K562 (cell line): ENCODE results near the gene POLR2L. TPM values are rescaled to one million over a fixed set of nuclear protein-coding genes. Genes with fewer than 3 reads are reported as not detected.

Experiments
- KLF6 ChIP-seq: fragments of 250-450 bp; sonication (Bioruptor Pico); IDR thresholded peaks from 2 replicates; pipeline ENCODE4 v1.4.0; 2020; ENCODE audit warnings: mild to moderate bottlenecking, moderate library complexity, borderline replicate concordance
- MYC ChIP-seq, 2 experiments: fragments of 250-450 bp in 1 of 2; sonication (Bioruptor Pico) in 1 of 2; IDR thresholded peaks; 2 replicates each; pipeline versions ENCODE4 v1.5.1 to v1.6.1; 2012 to 2021; ENCODE audit warnings: low read depth in 2 of 2, borderline replicate concordance in 1 of 2, improper control_type of control experiment in 1 of 2, low read length in 1 of 2, mild to moderate bottlenecking in 1 of 2, moderate library complexity in 1 of 2
- NONO ChIP-seq, 2 experiments: fragments of 200-400 bp in 1 of 2; fragments of 450-650 bp in 1 of 2; formaldehyde crosslinking in 1 of 2; IDR thresholded peaks; 2 replicates each; pipeline ENCODE4 v1.6.1; 2017; ENCODE audit warnings: low read depth in 2 of 2, mild to moderate bottlenecking in 2 of 2, moderate library complexity in 2 of 2, low read length in 1 of 2
- PHB ChIP-seq: fragments of 250-450 bp; sonication (Bioruptor Pico); IDR thresholded peaks from 2 replicates; pipeline ENCODE4 v1.5.0; 2021
- PTBP1 ChIP-seq: fragments of 200-400 bp; formaldehyde crosslinking; IDR thresholded peaks from 2 replicates; pipeline ENCODE4 v1.6.1; 2017; ENCODE audit warnings: low read depth, low read length
- RBM22 ChIP-seq: fragments of 200-400 bp; formaldehyde crosslinking; IDR thresholded peaks from 2 replicates; pipeline ENCODE4 v1.6.1; 2018; ENCODE audit warnings: low read length, low read depth; ENCODE audit not compliant: poor library complexity, severe bottlenecking
- ZNF174 ChIP-seq: fragments of 250-450 bp; sonication (Bioruptor Pico); IDR thresholded peaks from 2 replicates; pipeline ENCODE4 v1.4.0; 2020; ENCODE audit warnings: mild to moderate bottlenecking
- polyA plus RNA-seq, 8 experiments: library from polyadenylated mRNA; depleted of rRNA in 4 of 8; stranded (reverse) in 5 of 8; unstranded in 3 of 8; fragments of >200 nt; fragmentation: Nextera tagmentation in 2 of 8; fragmentation: Illumina TruSeq in 1 of 8; extraction: Ambion mirVana in 2 of 8; extraction: Trizol in 1 of 8; gene quantifications; 2 replicates each; pipeline versions ENCODE4 v1.2.1 to v1.2.3, GENCODE V29; 2011 to 2014; ENCODE audit warnings: inconsistent platforms in 1 of 8, missing spikeins in 1 of 8
- total RNA-seq, 7 experiments: library from RNA; depleted of rRNA in 6 of 7; stranded (reverse); fragments of >200 nt in 6 of 7; fragmentation: Illumina TruSeq in 2 of 7; extraction: Trizol in 2 of 7; gene quantifications; 2 replicates each; pipeline versions ENCODE4 v1.2.1 to v1.2.3, GENCODE V29; 2011 to 2021; ENCODE audit warnings: low replicate concordance in 1 of 7
- TF ChIP-seq, protein P1 (sequence below): fragments of 450-650 bp; IDR thresholded peaks from 2 replicates; pipeline ENCODE4 v1.6.1; 2016; ENCODE audit warnings: mild to moderate bottlenecking, moderate library complexity
- TF ChIP-seq, protein P2 (sequence below): sonication (generic); formaldehyde crosslinking; IDR thresholded peaks from 2 replicates; pipeline ENCODE4 v1.8.1; 2023; ENCODE audit warnings: mild to moderate bottlenecking, missing genetic modification reagents, moderate library complexity
- TF ChIP-seq, protein P3 (sequence below), 2 experiments: fragments of 450-650 bp in 1 of 2; sonication (generic) in 1 of 2; formaldehyde crosslinking; conservative IDR thresholded peaks; 2 replicates each; pipeline versions ENCODE4 v1.4.0 to v1.8.1; 2020 to 2022; ENCODE audit warnings: mild to moderate bottlenecking in 1 of 2, missing genetic modification reagents in 1 of 2
- TF ChIP-seq, protein P4 (sequence below): sonication (generic); formaldehyde crosslinking; IDR thresholded peaks from 2 replicates; pipeline ENCODE4 v1.8.1; 2023; ENCODE audit warnings: mild to moderate bottlenecking, missing genetic modification reagents

The POLR2L gene
- total and polyA plus RNA-seq, 9 of the 15 experiments (the other 6 are each of a cell fraction or from before 2014, with no cell fraction given), result 38.3 to 688 (median 108) TPM

DNA sequence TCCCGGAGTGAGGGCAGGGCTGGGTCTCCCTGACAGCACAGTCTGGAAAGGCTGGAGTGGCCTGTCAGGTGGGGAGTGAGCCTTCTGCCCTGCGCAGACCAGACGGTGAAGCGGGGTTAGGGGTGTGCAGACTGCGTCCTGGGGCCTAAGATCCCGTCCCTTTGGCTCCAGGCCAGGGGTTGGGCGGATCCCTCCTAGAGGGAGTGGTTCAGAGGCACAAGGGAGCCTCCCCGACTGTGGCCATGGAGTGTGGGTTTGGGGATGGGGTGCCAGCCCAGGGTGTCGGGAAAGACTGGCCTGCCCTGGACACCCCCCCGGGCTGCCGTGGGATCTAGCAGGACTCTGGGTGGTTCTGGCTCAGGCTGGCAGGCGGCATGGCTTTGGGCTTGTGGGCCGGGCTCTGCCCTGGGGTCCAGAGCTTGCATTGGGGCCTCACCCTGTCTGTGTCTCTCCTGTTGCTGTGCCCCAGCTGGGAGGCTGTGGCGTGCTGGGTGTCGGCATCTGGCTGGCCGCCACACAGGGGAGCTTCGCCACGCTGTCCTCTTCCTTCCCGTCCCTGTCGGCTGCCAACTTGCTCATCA lies 19.8 kb upstream of the POLR2L start (continued):
- TF ChIP-seq, protein P1, sequence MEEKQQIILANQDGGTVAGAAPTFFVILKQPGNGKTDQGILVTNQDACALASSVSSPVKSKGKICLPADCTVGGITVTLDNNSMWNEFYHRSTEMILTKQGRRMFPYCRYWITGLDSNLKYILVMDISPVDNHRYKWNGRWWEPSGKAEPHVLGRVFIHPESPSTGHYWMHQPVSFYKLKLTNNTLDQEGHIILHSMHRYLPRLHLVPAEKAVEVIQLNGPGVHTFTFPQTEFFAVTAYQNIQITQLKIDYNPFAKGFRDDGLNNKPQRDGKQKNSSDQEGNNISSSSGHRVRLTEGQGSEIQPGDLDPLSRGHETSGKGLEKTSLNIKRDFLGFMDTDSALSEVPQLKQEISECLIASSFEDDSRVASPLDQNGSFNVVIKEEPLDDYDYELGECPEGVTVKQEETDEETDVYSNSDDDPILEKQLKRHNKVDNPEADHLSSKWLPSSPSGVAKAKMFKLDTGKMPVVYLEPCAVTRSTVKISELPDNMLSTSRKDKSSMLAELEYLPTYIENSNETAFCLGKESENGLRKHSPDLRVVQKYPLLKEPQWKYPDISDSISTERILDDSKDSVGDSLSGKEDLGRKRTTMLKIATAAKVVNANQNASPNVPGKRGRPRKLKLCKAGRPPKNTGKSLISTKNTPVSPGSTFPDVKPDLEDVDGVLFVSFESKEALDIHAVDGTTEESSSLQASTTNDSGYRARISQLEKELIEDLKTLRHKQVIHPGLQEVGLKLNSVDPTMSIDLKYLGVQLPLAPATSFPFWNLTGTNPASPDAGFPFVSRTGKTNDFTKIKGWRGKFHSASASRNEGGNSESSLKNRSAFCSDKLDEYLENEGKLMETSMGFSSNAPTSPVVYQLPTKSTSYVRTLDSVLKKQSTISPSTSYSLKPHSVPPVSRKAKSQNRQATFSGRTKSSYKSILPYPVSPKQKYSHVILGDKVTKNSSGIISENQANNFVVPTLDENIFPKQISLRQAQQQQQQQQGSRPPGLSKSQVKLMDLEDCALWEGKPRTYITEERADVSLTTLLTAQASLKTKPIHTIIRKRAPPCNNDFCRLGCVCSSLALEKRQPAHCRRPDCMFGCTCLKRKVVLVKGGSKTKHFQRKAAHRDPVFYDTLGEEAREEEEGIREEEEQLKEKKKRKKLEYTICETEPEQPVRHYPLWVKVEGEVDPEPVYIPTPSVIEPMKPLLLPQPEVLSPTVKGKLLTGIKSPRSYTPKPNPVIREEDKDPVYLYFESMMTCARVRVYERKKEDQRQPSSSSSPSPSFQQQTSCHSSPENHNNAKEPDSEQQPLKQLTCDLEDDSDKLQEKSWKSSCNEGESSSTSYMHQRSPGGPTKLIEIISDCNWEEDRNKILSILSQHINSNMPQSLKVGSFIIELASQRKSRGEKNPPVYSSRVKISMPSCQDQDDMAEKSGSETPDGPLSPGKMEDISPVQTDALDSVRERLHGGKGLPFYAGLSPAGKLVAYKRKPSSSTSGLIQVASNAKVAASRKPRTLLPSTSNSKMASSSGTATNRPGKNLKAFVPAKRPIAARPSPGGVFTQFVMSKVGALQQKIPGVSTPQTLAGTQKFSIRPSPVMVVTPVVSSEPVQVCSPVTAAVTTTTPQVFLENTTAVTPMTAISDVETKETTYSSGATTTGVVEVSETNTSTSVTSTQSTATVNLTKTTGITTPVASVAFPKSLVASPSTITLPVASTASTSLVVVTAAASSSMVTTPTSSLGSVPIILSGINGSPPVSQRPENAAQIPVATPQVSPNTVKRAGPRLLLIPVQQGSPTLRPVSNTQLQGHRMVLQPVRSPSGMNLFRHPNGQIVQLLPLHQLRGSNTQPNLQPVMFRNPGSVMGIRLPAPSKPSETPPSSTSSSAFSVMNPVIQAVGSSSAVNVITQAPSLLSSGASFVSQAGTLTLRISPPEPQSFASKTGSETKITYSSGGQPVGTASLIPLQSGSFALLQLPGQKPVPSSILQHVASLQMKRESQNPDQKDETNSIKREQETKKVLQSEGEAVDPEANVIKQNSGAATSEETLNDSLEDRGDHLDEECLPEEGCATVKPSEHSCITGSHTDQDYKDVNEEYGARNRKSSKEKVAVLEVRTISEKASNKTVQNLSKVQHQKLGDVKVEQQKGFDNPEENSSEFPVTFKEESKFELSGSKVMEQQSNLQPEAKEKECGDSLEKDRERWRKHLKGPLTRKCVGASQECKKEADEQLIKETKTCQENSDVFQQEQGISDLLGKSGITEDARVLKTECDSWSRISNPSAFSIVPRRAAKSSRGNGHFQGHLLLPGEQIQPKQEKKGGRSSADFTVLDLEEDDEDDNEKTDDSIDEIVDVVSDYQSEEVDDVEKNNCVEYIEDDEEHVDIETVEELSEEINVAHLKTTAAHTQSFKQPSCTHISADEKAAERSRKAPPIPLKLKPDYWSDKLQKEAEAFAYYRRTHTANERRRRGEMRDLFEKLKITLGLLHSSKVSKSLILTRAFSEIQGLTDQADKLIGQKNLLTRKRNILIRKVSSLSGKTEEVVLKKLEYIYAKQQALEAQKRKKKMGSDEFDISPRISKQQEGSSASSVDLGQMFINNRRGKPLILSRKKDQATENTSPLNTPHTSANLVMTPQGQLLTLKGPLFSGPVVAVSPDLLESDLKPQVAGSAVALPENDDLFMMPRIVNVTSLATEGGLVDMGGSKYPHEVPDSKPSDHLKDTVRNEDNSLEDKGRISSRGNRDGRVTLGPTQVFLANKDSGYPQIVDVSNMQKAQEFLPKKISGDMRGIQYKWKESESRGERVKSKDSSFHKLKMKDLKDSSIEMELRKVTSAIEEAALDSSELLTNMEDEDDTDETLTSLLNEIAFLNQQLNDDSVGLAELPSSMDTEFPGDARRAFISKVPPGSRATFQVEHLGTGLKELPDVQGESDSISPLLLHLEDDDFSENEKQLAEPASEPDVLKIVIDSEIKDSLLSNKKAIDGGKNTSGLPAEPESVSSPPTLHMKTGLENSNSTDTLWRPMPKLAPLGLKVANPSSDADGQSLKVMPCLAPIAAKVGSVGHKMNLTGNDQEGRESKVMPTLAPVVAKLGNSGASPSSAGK, result no peak
- TF ChIP-seq PHB (CRISPR knock-in tag) (no peak), ZNF174 (CRISPR knock-in tag) (no peak), RBM22 (peak; percentile 68), NONO (IDR thresholded peaks at IDR 0.05; ENCODE audit: low read depth in 2 of 2, low read length in 1 of 2) (peak in 1 of 2 experiments; percentile 16; a peak in 1 of 4 replicates), PTBP1 (0 out of 2 replicates have a peak, but pooled peaks have one; percentile 9), KLF6 (CRISPR knock-in tag) (no peak), MYC (IDR thresholded peaks at IDR 0.05; ENCODE audit: low read depth, low read length) (no peak), MYC (CRISPR knock-in tag; IDR thresholded peaks at IDR 0.05; ENCODE audit: borderline replicate concordance, low read depth) (0 out of 2 replicates have a peak, but pooled peaks have one; percentile 31)
- TF ChIP-seq, protein P2, sequence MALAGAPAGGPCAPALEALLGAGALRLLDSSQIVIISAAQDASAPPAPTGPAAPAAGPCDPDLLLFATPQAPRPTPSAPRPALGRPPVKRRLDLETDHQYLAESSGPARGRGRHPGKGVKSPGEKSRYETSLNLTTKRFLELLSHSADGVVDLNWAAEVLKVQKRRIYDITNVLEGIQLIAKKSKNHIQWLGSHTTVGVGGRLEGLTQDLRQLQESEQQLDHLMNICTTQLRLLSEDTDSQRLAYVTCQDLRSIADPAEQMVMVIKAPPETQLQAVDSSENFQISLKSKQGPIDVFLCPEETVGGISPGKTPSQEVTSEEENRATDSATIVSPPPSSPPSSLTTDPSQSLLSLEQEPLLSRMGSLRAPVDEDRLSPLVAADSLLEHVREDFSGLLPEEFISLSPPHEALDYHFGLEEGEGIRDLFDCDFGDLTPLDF (CRISPR knock-in tag), result no peak
- TF ChIP-seq, protein P3, sequence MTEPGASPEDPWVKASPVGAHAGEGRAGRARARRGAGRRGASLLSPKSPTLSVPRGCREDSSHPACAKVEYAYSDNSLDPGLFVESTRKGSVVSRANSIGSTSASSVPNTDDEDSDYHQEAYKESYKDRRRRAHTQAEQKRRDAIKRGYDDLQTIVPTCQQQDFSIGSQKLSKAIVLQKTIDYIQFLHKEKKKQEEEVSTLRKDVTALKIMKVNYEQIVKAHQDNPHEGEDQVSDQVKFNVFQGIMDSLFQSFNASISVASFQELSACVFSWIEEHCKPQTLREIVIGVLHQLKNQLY (CRISPR knock-in tag; conservative IDR thresholded peaks at IDR 0.05), result no peak
- TF ChIP-seq, protein P4, sequence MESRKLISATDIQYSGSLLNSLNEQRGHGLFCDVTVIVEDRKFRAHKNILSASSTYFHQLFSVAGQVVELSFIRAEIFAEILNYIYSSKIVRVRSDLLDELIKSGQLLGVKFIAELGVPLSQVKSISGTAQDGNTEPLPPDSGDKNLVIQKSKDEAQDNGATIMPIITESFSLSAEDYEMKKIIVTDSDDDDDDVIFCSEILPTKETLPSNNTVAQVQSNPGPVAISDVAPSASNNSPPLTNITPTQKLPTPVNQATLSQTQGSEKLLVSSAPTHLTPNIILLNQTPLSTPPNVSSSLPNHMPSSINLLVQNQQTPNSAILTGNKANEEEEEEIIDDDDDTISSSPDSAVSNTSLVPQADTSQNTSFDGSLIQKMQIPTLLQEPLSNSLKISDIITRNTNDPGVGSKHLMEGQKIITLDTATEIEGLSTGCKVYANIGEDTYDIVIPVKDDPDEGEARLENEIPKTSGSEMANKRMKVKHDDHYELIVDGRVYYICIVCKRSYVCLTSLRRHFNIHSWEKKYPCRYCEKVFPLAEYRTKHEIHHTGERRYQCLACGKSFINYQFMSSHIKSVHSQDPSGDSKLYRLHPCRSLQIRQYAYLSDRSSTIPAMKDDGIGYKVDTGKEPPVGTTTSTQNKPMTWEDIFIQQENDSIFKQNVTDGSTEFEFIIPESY, result no peak
